Measurements from ENCODE around the gene TIAL1. TPM values are rescaled to one million over a fixed set of nuclear protein-coding genes. Genes with fewer than 3 reads are reported as not detected.

The TIAL1 gene
- total and polyA plus RNA-seq, 2 donors (not counting 3 experiments of a cell fraction or from before 2014, with no cell fraction given) = 57.7 to 150 TPM

GRCh38 chr10:119575991-119576390, 20.8 kb downstream of the TIAL1 start:
- ChIA-PET POLR2A (no interaction called here), CTCF (interaction anchor here (1.4 kb wide), 1 partner anchor 9 kb away, joined by 4 read pairs; no protein-coding TSS in a partner anchor)
- DNase-seq (ENCODE audit: low read depth, low spot score) (no peak), FAIRE-seq (no peak)
- no peak for TF ChIP-seq FOS (IDR thresholded peaks at IDR 0.05; ENCODE audit: borderline replicate concordance, insufficient read depth, low read length)
- TF ChIP-seq JUN (IDR thresholded peaks at IDR 0.05; ENCODE audit: borderline replicate concordance, insufficient read depth, insufficient read length, low read depth) = no peak
- Histone ChIP-seq H3K9me1 (replicated peaks; ENCODE audit: control insufficient read depth, extremely low read depth, insufficient read depth, low read length) (no peaks in the 10 kb centered on the region), H3K4me3 (replicated peaks in 1 of 3; ENCODE audit: insufficient read depth in 1 of 3, low read depth in 1 of 3, low read length in 3 of 3) (no peak overlapping the region), H3K9ac (replicated peaks; ENCODE audit: extremely low read depth, insufficient read depth, low read length) (no peak overlapping the region), H4K20me1 (replicated peaks; ENCODE audit: control insufficient read depth, extremely low read depth, insufficient read depth, low read length) (no peaks in the 10 kb centered on the region), H3K27me3 (ENCODE audit: control insufficient read depth in 2 of 2, insufficient read depth in 2 of 2, low read length in 2 of 2) (no peaks in the 10 kb centered on the region), H3K9me3 (replicated peaks; ENCODE audit: control insufficient read depth, insufficient read depth, low read length) (no peaks in the 10 kb centered on the region), H3K4me2 (ENCODE audit: insufficient read depth, low read length) (no peak overlapping the region), H3K4me1 (ENCODE audit: control insufficient read depth, extremely low read depth, insufficient read depth, low read length) (no peaks in the 10 kb centered on the region), H2AFZ (ENCODE audit: low read depth, low read length) (no peak overlapping the region), H3K36me3 (ENCODE audit: control insufficient read depth in 2 of 2, extremely low read depth in 1 of 2, insufficient read depth in 2 of 2, low read length in 2 of 2) (peaks cover 11 to 36% of the 10 kb centered on the region in 2 experiments), H3K27ac (ENCODE audit: insufficient read depth, low read depth, low read length) (no peak overlapping the region), H3K79me2 (ENCODE audit: control insufficient read depth, insufficient read depth, low read length) (no peaks in the 10 kb centered on the region)
- intact Hi-C loops (cut with micrococcal nuclease) (loop anchor here (10.0 kb wide), 1 partner anchor 511 kb away; no protein-coding TSS in a partner anchor), dilution Hi-C loops (cut with MboI; ENCODE audit: extremely low pct_ligation_motif_present, low sequenced_read_pairs) (no loop called here)
- no TSS peak for BruUV-seq (replicated peaks)

- H2AFZ ChIP-seq (ENCODE audit: low read depth, low read length) = no peak overlapping the region
- dilution Hi-C loops (cut with MboI; ENCODE audit: extremely low pct_ligation_motif_present, low sequenced_read_pairs) = no loop called here
- FAIRE-seq (no peak), DNase-seq (ENCODE audit: low read depth, low spot score) (no peak)
- no peaks in the 10 kb centered on the region for H3K4me1 ChIP-seq (ENCODE audit: control insufficient read depth, extremely low read depth, insufficient read depth, low read length)
- no peaks in the 10 kb centered on the region for H3K9me3 ChIP-seq (replicated peaks; ENCODE audit: control insufficient read depth, insufficient read depth, low read length)
- no TSS peak for BruUV-seq (replicated peaks)
- no peaks in the 10 kb centered on the region for H3K9me1 ChIP-seq (replicated peaks; ENCODE audit: control insufficient read depth, extremely low read depth, insufficient read depth, low read length)
- no peak overlapping the region for H3K9ac ChIP-seq (replicated peaks; ENCODE audit: extremely low read depth, insufficient read depth, low read length)
- no peaks in the 10 kb centered on the region for H3K27me3 ChIP-seq (ENCODE audit: control insufficient read depth in 2 of 2, insufficient read depth in 2 of 2, low read length in 2 of 2)
- H4K20me1 ChIP-seq (replicated peaks; ENCODE audit: control insufficient read depth, extremely low read depth, insufficient read depth, low read length) = no peaks in the 10 kb centered on the region
- ChIA-PET POLR2A (no interaction called here), CTCF (interaction anchor here (1.4 kb wide), 1 partner anchor 10 kb away, joined by 4 read pairs; no protein-coding TSS in a partner anchor)
- no peak overlapping the region for H3K4me2 ChIP-seq (ENCODE audit: insufficient read depth, low read length)
- no peak overlapping the region for H3K4me3 ChIP-seq (replicated peaks in 1 of 3; ENCODE audit: insufficient read depth in 1 of 3, low read depth in 1 of 3, low read length in 3 of 3)
- H3K27ac ChIP-seq (ENCODE audit: insufficient read depth, low read depth, low read length) = no peak overlapping the region
- TF ChIP-seq MAX (IDR thresholded peaks at IDR 0.05; ENCODE audit: insufficient read depth, insufficient read length) = no peak
- no peak for TF ChIP-seq GATA2 (IDR thresholded peaks at IDR 0.05; ENCODE audit: insufficient read depth, insufficient read length, low read depth, low read length)
- TF ChIP-seq CTCF (IDR thresholded peaks at IDR 0.05; ENCODE audit: extremely low read depth in 1 of 2, insufficient read depth in 1 of 2, low read depth in 1 of 2, low read length in 2 of 2) = no peak
- no peak for TF ChIP-seq JUN (IDR thresholded peaks at IDR 0.05; ENCODE audit: borderline replicate concordance, insufficient read depth, insufficient read length, low read depth)
- no peak for TF ChIP-seq POLR2A (IDR thresholded peaks at IDR 0.05; ENCODE audit: low read depth, low read length)
- TF ChIP-seq MYC (IDR thresholded peaks at IDR 0.05; ENCODE audit: low read depth, low read length) = no peak
- no peak for TF ChIP-seq EZH2 (IDR thresholded peaks at IDR 0.05; ENCODE audit: borderline replicate concordance, low read depth, low read length, severe bottlenecking)
- no peak for TF ChIP-seq FOS (IDR thresholded peaks at IDR 0.05; ENCODE audit: borderline replicate concordance, insufficient read depth, low read length)
- no peak for TF ChIP-seq POLR2AphosphoS5 (IDR thresholded peaks at IDR 0.05; ENCODE audit: insufficient read depth, low read depth, low read length)
- H3K36me3 ChIP-seq (ENCODE audit: control insufficient read depth in 2 of 2, extremely low read depth in 1 of 2, insufficient read depth in 2 of 2, low read length in 2 of 2) = peaks cover 11 to 36% of the 10 kb centered on the region in 2 experiments
- H3K79me2 ChIP-seq (ENCODE audit: control insufficient read depth, insufficient read depth, low read length) = no peaks in the 10 kb centered on the region
- intact Hi-C loops (cut with micrococcal nuclease) = loop anchor here (10.0 kb wide), 1 partner anchor 511 kb away; no protein-coding TSS in a partner anchor
Measured at GRCh38 chr10:119575506-119575905, 21.3 kb downstream of the TIAL1 start.

Measured in endothelial cell of umbilical vein (primary cell).